Left lung (tissue), 8 donors: ENCODE measurements around the gene ZNF558. TPM values are rescaled to one million over a fixed set of nuclear protein-coding genes. Genes with fewer than 3 reads are reported as not detected.

ENCODE experiments used
- polyA plus RNA-seq, 6 donors: library from polyadenylated mRNA; unstranded; fragments of 120-200 nt; gene quantifications; one replicate each; pipeline ENCODE4 v1.2.1, GENCODE V29; 2013; ENCODE audit not compliant: insufficient read length in 6 of 6
- total RNA-seq, 2 donors: library from RNA; stranded (reverse); fragmentation: NEBNext Ultra II Directional; extraction: Animal tissue kit (Norgen Biotek cat#: 25700); gene quantifications; one replicate each; pipeline ENCODE4 v1.2.1, GENCODE V29; 2021
- donor health status: DM: no; HTN: yes; CAD: no.
- donor health status: DM: no; HTN: no; CAD: no.

Gene ZNF558
- total and polyA plus RNA-seq, 8 donors = 20.8 to 54.0 (median 45.0) TPM

Other genes starting within 250 kb of the ZNF558 start
- 10 to 100 TPM; 18.5 to 23.9 TPM for gene ADAMTS10, start 221.6 kb downstream of the ZNF558 start, total RNA-seq
- 10 to 100 TPM; 47.2 to 72.2 (median 62.4) TPM for gene ADAMTS10, start 221.6 kb downstream of the ZNF558 start, polyA plus RNA-seq
- not detected for gene NFILZ, start 201.7 kb downstream of the ZNF558 start, total RNA-seq
- not detected for gene NFILZ, start 201.7 kb downstream of the ZNF558 start, polyA plus RNA-seq
- not detected for gene ACTL9, start 133.5 kb downstream of the ZNF558 start, total RNA-seq
- gene ACTL9, start 133.5 kb downstream of the ZNF558 start, polyA plus RNA-seq = not detected
- not detected for gene OR2Z1, start 110.7 kb downstream of the ZNF558 start, total RNA-seq
- gene OR2Z1, start 110.7 kb downstream of the ZNF558 start, polyA plus RNA-seq = not detected
- gene MBD3L1, start 73 bp upstream of the ZNF558 start, total RNA-seq = not detected
- not detected for gene MBD3L1, start 73 bp upstream of the ZNF558 start, polyA plus RNA-seq
- 1 to 10 TPM in 1 of 2 donors, under 1 TPM in 1; 0.03 to 1.1 TPM for gene MUC16, start 178.1 kb upstream of the ZNF558 start, total RNA-seq
- under 1 TPM in 4 of 6 donors, not detected in 2; under 0.01 to 0.10 (median 0.04) TPM for gene MUC16, start 178.1 kb upstream of the ZNF558 start, polyA plus RNA-seq